NCI-H2227 treated with DMSO at 0.1 percent for 48 hours (cell line): Measurements from ENCODE around the gene GCC1.

Experiments used
- DNase-seq: peaks from one replicate; lab custom pipeline; 2025; lab: John Stamatoyannopoulos, UW

The GCC1 gene

DNA sequence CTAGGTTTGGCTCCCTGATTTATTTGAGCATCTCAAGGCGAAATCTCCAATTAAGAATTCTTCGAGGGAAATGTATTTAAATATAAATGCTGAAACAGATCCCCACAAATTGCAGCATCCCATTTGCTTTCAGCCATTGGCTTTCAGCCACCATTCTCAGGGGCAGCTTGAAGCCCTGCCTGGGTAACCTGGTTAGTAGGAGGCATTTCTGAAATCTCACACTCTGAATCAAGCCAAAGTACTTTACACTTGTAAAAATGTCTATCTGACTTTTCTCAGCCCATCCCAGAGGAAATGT is 49.1 kb downstream of the GCC1 start:
- no peak for DNase-seq

GRCh38 chr7:127535546-127536393 is 49.6 kb downstream of the GCC1 start:
- no peak for DNase-seq

GRCh38 chr7:127534636-127535035 is 50.8 kb downstream of the GCC1 start:
- DNase-seq = no peak

- no peak for DNase-seq
Observed at GRCh38 chr7:127532736-127533135, 52.7 kb downstream of the GCC1 start.

DNA sequence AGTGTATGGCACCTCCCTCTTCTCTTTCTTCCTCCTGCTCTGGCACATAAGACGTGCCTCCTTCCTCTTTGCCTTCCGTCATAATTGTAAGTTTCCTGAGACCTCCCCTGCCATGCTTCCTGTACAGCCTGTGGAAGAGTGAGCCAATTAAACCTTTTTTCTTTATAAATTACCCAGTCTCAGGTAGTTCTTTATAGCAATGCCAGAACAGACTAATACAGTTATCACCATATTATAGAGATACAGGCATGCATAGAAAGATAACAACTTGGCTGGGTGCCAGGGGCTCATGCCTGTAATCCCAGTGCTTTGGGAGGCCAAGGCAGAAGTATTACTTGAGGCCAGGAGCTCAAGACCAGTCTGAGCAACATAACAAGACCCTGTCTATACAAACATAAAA is 53.2 kb downstream of the GCC1 start:
- no peak for DNase-seq
